Liver (tissue), 2 donors: ENCODE measurements around the gene AFDN.

Experiments
- TF ChIP-seq, protein P1 (sequence below): fragments of 150-350 bp; IDR thresholded peaks from 2 replicates; pipeline ENCODE4 v1.5.1; 2017; ENCODE audit warnings: improper control_type of control experiment, low read depth, low read length; ENCODE audit not compliant: missing input control
- TF ChIP-seq, protein P2 (sequence below): IDR thresholded peaks from 2 replicates; pipeline ENCODE4 v1.6.1; 2016; ENCODE audit warnings: antibody characterized with exemption
- donor health status: healthy.

DNA sequence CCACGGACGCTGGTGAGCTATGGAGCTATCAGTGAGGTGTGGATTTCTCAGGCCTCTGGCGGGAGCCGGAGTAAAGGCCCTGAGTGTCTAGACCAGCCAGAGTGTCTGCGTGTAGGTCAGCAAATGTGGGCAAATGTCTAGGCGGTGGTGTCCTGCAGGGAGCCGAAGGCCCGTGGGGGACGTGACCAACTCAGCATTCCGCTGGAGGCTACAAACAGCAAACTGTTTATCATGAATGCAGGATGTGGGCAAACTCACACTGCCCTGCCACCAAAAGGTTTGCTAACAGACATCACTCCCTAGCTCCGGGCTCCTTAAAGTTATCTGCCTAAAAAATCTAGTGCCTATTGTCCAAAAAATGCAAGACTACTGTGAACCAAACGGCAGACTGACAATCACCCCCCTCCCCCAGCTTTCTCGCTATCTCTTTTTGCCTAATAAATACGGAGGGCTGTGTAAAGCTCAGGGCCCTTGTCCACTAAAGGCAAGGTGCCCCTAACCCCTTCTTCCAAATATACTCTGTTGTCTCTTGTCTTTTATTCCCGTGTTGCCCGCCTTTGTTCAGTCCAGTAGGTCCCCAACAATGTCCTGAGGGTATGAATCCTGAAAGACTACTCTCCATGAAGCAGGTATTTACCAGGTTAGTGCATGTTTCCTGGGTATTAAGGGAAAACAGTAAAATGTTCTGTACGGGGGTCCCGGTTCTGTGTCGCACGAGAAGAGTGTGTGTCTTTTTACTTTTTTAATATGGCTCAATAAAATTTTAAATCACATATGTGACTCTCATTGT is 29.0 kb upstream of the AFDN start:
- TF ChIP-seq, protein P1, sequence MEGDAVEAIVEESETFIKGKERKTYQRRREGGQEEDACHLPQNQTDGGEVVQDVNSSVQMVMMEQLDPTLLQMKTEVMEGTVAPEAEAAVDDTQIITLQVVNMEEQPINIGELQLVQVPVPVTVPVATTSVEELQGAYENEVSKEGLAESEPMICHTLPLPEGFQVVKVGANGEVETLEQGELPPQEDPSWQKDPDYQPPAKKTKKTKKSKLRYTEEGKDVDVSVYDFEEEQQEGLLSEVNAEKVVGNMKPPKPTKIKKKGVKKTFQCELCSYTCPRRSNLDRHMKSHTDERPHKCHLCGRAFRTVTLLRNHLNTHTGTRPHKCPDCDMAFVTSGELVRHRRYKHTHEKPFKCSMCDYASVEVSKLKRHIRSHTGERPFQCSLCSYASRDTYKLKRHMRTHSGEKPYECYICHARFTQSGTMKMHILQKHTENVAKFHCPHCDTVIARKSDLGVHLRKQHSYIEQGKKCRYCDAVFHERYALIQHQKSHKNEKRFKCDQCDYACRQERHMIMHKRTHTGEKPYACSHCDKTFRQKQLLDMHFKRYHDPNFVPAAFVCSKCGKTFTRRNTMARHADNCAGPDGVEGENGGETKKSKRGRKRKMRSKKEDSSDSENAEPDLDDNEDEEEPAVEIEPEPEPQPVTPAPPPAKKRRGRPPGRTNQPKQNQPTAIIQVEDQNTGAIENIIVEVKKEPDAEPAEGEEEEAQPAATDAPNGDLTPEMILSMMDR: no peak
- TF ChIP-seq, protein P2, sequence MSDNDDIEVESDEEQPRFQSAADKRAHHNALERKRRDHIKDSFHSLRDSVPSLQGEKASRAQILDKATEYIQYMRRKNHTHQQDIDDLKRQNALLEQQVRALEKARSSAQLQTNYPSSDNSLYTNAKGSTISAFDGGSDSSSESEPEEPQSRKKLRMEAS: no peak
